Gastrocnemius medialis (tissue), 4 donors: ENCODE measurements around the gene HEATR5A. TPM values are rescaled to one million over a fixed set of nuclear protein-coding genes. Genes with fewer than 3 reads are reported as not detected.
A peak's percentile ranks its signal among the peaks of the same experiment; 100 is the strongest.

Experiments used
- ATAC-seq, 2 donors: fragments of 150-250 bp; one replicate each; pipeline ENCODE4 v1.9.1; 2016
- DNase-seq, 2 donors: peaks; one replicate each; pipeline ENCODE4 v3.0.0-alpha.2; 2019
- H3K27ac ChIP-seq, 4 donors: fragments of 200-600 bp; sonication (generic); 1 replicate in 1 of 4; 2 replicates in 3 of 4; pipeline ENCODE4 v1.5.1; 2016 to 2018; ENCODE audit warnings: mild to moderate bottlenecking in 2 of 4, moderate library complexity in 1 of 4
- H3K27me3 ChIP-seq, 3 donors: fragments of 200-600 bp; sonication (generic) in 2 of 3; 1 replicate in 1 of 3; 2 replicates in 2 of 3; pipeline versions ENCODE4 v1.5.1 to v1.6.0; 2016 to 2019; ENCODE audit warnings: mild to moderate bottlenecking in 1 of 3, moderate library complexity in 1 of 3
- H3K36me3 ChIP-seq, 2 donors: fragments of 200-600 bp; sonication (generic) in 1 of 2; one replicate each; pipeline ENCODE4 v1.5.1; 2017 to 2018
- H3K4me1 ChIP-seq, 2 donors: fragments of 200-600 bp; sonication (generic) in 1 of 2; one replicate each; pipeline ENCODE4 v1.5.1; 2016 to 2017; ENCODE audit warnings: mild to moderate bottlenecking in 2 of 2
- H3K4me3 ChIP-seq, 4 donors: fragments of 200-600 bp; sonication (generic) in 3 of 4; 1 replicate in 1 of 4; 2 replicates in 3 of 4; pipeline ENCODE4 v1.5.1; 2016 to 2019; ENCODE audit warnings: mild to moderate bottlenecking in 2 of 4
- H3K9me3 ChIP-seq, 3 donors: fragments of 200-600 bp; sonication (generic) in 2 of 3; 1 replicate in 1 of 3; 2 replicates in 2 of 3; pipeline ENCODE4 v1.5.1; 2016 to 2019
- POLR2A ChIP-seq, 2 donors: fragments of 450-650 bp; IDR thresholded peaks; one replicate each; pipeline ENCODE4 v1.6.1; 2017; ENCODE audit warnings: antibody characterized with exemption in 2 of 2, mild to moderate bottlenecking in 2 of 2, moderate library complexity in 2 of 2
- in situ Hi-C, 4 donors: fragments of 200-750 bp; cut with MboI; loops; one replicate each; pipeline versions ENCODE4 v1.15.0 to v1.8.0; 2017; ENCODE audit warnings: low sequenced_read_pairs in 4 of 4
- intact Hi-C: fragments of 100-400 bp; cut with DNase I; formaldehyde crosslinking; loops from one replicate; pipeline ENCODE4 v1.15.1; 2023; ENCODE audit warnings: low total_unique reads
- total RNA-seq, 4 donors: library from RNA; depleted of rRNA; stranded (reverse); fragments of >200 nt; gene quantifications; one replicate each; pipeline versions ENCODE4 v1.1.0 to v1.2.3, GENCODE V29; 2016
- TF ChIP-seq, protein P1 (sequence below), 5 experiments: fragments of 450-650 bp in 3 of 5; fragments of 200-600 bp in 2 of 5; sonication (generic) in 2 of 5; IDR thresholded peaks in 4 of 5; conservative IDR thresholded peaks in 1 of 5; 1 replicate in 4 of 5; 2 replicates in 1 of 5; pipeline ENCODE4 v1.5.1; 2016 to 2019; ENCODE audit warnings: antibody characterized with exemption in 5 of 5, mild to moderate bottlenecking in 3 of 5, moderate library complexity in 3 of 5

HEATR5A gene
- total RNA-seq, 4 donors from 2014 or later, result 11.3 to 39.7 (median 19.3) TPM

DNA sequence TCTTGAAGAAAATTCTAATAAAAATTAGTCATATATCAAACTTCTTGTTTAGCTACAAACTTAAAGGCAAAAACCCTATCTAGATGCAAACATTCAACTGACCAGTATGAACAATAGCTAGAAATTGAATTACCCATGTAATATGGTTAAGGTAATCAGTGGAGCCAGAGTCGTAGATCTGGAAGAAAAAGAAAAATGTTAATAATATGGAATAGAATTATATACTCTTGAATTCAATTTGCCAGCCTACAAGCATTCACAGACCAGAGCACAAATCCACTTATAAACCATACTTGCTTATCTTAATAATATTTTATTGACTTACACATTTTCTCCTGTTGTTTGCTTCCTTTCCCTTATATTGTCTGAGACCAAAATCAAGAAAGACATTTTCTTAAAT is 7.7 kb upstream of the HEATR5A start:
- in situ Hi-C loops (no loop called here), intact Hi-C loops (loop anchor here (10.0 kb wide), 1 partner anchor 777 kb away; the partner anchor contains the start of genes RNU6-7 and RNU6-8)
- TF ChIP-seq POLR2A (IDR thresholded peaks at IDR 0.05), result no peak
- TF ChIP-seq, protein P1, sequence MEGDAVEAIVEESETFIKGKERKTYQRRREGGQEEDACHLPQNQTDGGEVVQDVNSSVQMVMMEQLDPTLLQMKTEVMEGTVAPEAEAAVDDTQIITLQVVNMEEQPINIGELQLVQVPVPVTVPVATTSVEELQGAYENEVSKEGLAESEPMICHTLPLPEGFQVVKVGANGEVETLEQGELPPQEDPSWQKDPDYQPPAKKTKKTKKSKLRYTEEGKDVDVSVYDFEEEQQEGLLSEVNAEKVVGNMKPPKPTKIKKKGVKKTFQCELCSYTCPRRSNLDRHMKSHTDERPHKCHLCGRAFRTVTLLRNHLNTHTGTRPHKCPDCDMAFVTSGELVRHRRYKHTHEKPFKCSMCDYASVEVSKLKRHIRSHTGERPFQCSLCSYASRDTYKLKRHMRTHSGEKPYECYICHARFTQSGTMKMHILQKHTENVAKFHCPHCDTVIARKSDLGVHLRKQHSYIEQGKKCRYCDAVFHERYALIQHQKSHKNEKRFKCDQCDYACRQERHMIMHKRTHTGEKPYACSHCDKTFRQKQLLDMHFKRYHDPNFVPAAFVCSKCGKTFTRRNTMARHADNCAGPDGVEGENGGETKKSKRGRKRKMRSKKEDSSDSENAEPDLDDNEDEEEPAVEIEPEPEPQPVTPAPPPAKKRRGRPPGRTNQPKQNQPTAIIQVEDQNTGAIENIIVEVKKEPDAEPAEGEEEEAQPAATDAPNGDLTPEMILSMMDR (IDR thresholded peaks at IDR 0.05 in 4 of 5, conservative IDR thresholded peaks at IDR 0.05 in 1 of 5), result no peak
- Histone ChIP-seq H3K9me3 (no peaks in the 10 kb centered on the region), H3K27me3 (no peaks in the 10 kb centered on the region), H3K4me1 (no peaks in the 10 kb centered on the region), H3K4me3 (no peak overlapping the region), H3K36me3 (no peaks in the 10 kb centered on the region), H3K27ac (no peak overlapping the region)
- DNase-seq, result no peak
- ATAC-seq, result no peak

DNA sequence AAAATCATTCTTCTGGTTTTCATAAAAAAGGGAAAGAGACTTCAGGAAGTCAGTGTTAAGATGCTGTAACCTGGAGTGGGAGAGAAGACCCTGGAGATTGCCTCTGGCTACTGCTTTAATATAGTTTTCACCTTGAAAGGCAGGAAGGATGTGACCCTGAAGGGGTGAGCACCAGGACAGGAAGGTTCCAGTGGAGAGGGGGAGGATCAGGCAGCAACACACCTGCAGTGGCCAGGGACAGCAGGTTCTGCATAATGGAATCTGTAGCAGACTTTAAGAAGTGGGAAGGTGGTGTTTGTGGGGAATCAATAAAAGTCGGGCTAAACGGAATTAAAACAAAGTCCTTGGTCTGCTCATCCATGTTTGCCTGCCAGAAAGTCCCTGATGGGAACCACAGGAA is 6.3 kb upstream of the HEATR5A start:
- no peak overlapping the region for H3K4me3 ChIP-seq
- H3K9me3 ChIP-seq, result no peaks in the 10 kb centered on the region
- intact Hi-C loops (loop anchor here (10.0 kb wide), 1 partner anchor 778 kb away; the partner anchor contains the start of genes RNU6-7 and RNU6-8), in situ Hi-C loops (no loop called here)
- DNase-seq (no peak), ATAC-seq (no peak)
- H3K27ac ChIP-seq, result no peak overlapping the region
- no peaks in the 10 kb centered on the region for H3K36me3 ChIP-seq
- H3K4me1 ChIP-seq, result no peaks in the 10 kb centered on the region
- no peak for TF ChIP-seq POLR2A (IDR thresholded peaks at IDR 0.05)
- TF ChIP-seq, protein P1 (IDR thresholded peaks at IDR 0.05 in 4 of 5, conservative IDR thresholded peaks at IDR 0.05 in 1 of 5), result no peak
- H3K27me3 ChIP-seq, result no peaks in the 10 kb centered on the region

DNA sequence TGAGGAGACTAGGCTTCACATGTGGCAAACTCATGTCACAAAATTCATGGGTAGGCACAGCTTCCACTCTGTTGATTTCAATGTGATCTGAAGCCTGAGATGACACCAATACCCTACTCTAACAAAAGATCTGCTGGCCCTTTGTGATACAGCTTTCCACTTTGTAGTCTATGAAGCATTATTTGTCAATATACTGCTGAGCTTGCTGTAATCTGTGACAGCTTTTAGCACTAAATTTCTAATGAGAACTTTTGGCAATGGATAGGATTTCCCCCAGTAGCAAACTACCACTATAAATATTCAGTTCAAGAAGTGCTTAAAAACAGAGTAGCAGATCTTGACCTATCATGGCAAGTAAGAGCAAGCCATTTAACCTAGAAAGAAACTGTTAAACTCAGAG is 5.6 kb upstream of the HEATR5A start:
- in situ Hi-C loops (no loop called here), intact Hi-C loops (loop anchor here (10.0 kb wide), 1 partner anchor 779 kb away; the partner anchor contains the start of genes RNU6-7 and RNU6-8)

DNA sequence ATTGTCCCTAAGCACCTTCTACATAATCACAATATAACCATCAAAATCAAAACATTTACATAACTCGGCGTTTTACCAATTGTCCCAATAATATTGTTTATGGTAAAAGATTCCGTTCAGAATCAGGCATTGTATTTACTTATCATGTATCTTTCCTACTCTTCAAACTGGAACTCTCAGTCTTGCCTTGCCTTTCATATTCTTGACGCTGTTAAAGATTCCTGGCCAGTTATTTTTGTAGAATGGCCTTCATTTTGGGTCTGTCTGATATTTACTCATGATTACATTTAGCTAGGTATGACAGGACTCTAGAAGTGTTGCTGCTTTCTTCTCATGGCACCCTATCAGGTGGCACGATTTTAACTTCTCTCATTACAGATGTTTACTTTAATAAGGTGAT is 850 bp upstream of the HEATR5A start:
- peak overlapping the region in 1 of 4 donors; percentile 55 for H3K4me3 ChIP-seq
- peak overlapping the region in 3 of 4 donors; percentile 92 to 94 (median 93) for H3K27ac ChIP-seq

More for the DNA sequence above, 5.6 kb upstream of the HEATR5A start:
- Histone ChIP-seq H3K9me3 (no peaks in the 10 kb centered on the region), H3K27ac (no peak overlapping the region), H3K4me3 (no peak overlapping the region), H3K36me3 (no peaks in the 10 kb centered on the region), H3K4me1 (peaks cover 0 to under 1% of the 10 kb centered on the region in 2 donors), H3K27me3 (no peaks in the 10 kb centered on the region)
- DNase-seq (no peak), ATAC-seq (no peak)
- no peak for TF ChIP-seq POLR2A (IDR thresholded peaks at IDR 0.05)
- TF ChIP-seq, protein P1 (IDR thresholded peaks at IDR 0.05 in 4 of 5, conservative IDR thresholded peaks at IDR 0.05 in 1 of 5), result no peak

More for the DNA sequence above, 850 bp upstream of the HEATR5A start:
- H3K36me3 ChIP-seq, result no peaks in the 10 kb centered on the region
- intact Hi-C loops, result loop anchor here (1.0 to 10.0 kb wide), 4 partner anchors 36 to 784 kb away; partner anchors contain the start of genes DTD2, RNU6-7 and RNU6-8
- no peaks in the 10 kb centered on the region for H3K9me3 ChIP-seq
- no peaks in the 10 kb centered on the region for H3K27me3 ChIP-seq
- in situ Hi-C loops, result no loop called here
- peaks cover 16 to 21% of the 10 kb centered on the region in 2 donors for H3K4me1 ChIP-seq
- ATAC-seq (no peak), DNase-seq (no peak)
- TF ChIP-seq, protein P1 (IDR thresholded peaks at IDR 0.05 in 4 of 5, conservative IDR thresholded peaks at IDR 0.05 in 1 of 5), result no peak
- TF ChIP-seq POLR2A (IDR thresholded peaks at IDR 0.05), result no peak
